SK-N-SH treated with all-trans-retinoic acid at 6 μM for 48 hours (cell line): ENCODE results near the gene CABLES1.
"Not testable (repeated sequence)": the region's sequence is repeated elsewhere in the genome, so short reads cannot be mapped to it uniquely, and the experiment has no call there.

Experiments
- ARNTL ChIP-seq: fragments of 450-650 bp; formaldehyde crosslinking; IDR thresholded peaks from 2 replicates; pipeline ENCODE4 v1.5.0; 2020; ENCODE audit warnings: low read depth, mild to moderate bottlenecking, moderate library complexity, borderline replicate concordance
- BACH2 ChIP-seq: fragments of 250-450 bp; sonication (Bioruptor Pico); IDR thresholded peaks from 2 replicates; pipeline ENCODE4 v1.9.0; 2021; ENCODE audit warnings: mild to moderate bottlenecking, borderline replicate concordance
- CREB5 ChIP-seq: fragments of 250-450 bp; sonication (Bioruptor Pico); IDR thresholded peaks from 2 replicates; pipeline ENCODE4 v1.5.1; 2020; ENCODE audit warnings: low read depth, mild to moderate bottlenecking, moderate library complexity
- CSRNP3 ChIP-seq: fragments of 250-450 bp; sonication (Bioruptor Pico); IDR thresholded peaks from 2 replicates; pipeline ENCODE4 v1.5.1; 2021; ENCODE audit warnings: mild to moderate bottlenecking, moderate library complexity
- GLIS3 ChIP-seq: fragments of 250-450 bp; sonication (Bioruptor Pico); IDR thresholded peaks from 2 replicates; pipeline ENCODE4 v1.5.0; 2020; ENCODE audit warnings: mild to moderate bottlenecking, moderate library complexity
- ISL1 ChIP-seq: fragments of 250-450 bp; sonication (Bioruptor Pico); IDR thresholded peaks from 2 replicates; pipeline ENCODE4 v2.1.2; 2022; ENCODE audit warnings: mild to moderate bottlenecking, moderate library complexity
- PATZ1 ChIP-seq: fragments of 250-450 bp; sonication (Bioruptor Pico); IDR thresholded peaks from 2 replicates; pipeline ENCODE4 v1.8.0; 2020; ENCODE audit warnings: mild to moderate bottlenecking, moderate library complexity, borderline replicate concordance
- RARB ChIP-seq: fragments of 250-450 bp; sonication (Bioruptor Pico); IDR thresholded peaks from 2 replicates; pipeline ENCODE4 v1.8.0; 2021; ENCODE audit warnings: mild to moderate bottlenecking, moderate library complexity
- SNAI2 ChIP-seq: fragments of 250-450 bp; sonication (Bioruptor Pico); IDR thresholded peaks from 2 replicates; pipeline ENCODE4 v1.5.0; 2020; ENCODE audit warnings: mild to moderate bottlenecking, moderate library complexity
- TCF4 ChIP-seq: fragments of 250-450 bp; sonication (Bioruptor Pico); IDR thresholded peaks from 2 replicates; pipeline ENCODE4 v1.8.0; 2021; ENCODE audit warnings: mild to moderate bottlenecking, moderate library complexity, borderline replicate concordance
- ZFP3 ChIP-seq: fragments of 250-450 bp; sonication (Bioruptor Pico); IDR thresholded peaks from 2 replicates; pipeline ENCODE4 v1.5.0; 2020; ENCODE audit warnings: mild to moderate bottlenecking, moderate library complexity
- ZFP30 ChIP-seq: fragments of 450-650 bp; formaldehyde crosslinking; IDR thresholded peaks from 2 replicates; pipeline ENCODE4 v1.5.0; 2022; ENCODE audit warnings: mild to moderate bottlenecking, moderate library complexity
- TF ChIP-seq, protein P1 (sequence below): fragments of 250-450 bp; sonication (Bioruptor Pico); IDR thresholded peaks from 2 replicates; pipeline ENCODE4 v1.5.0; 2020; ENCODE audit warnings: mild to moderate bottlenecking, moderate library complexity

- TF ChIP-seq PATZ1 (CRISPR knock-in tag); TCF4 (CRISPR knock-in tag); SNAI2; ZFP30 (CRISPR knock-in tag); RARB (CRISPR knock-in tag); ISL1 (CRISPR knock-in tag); CSRNP3 (CRISPR knock-in tag); ZFP3 (CRISPR knock-in tag); GLIS3; ARNTL; BACH2 (CRISPR knock-in tag); CREB5 (CRISPR knock-in tag): not testable (repeated sequence)
- TF ChIP-seq, protein P1, sequence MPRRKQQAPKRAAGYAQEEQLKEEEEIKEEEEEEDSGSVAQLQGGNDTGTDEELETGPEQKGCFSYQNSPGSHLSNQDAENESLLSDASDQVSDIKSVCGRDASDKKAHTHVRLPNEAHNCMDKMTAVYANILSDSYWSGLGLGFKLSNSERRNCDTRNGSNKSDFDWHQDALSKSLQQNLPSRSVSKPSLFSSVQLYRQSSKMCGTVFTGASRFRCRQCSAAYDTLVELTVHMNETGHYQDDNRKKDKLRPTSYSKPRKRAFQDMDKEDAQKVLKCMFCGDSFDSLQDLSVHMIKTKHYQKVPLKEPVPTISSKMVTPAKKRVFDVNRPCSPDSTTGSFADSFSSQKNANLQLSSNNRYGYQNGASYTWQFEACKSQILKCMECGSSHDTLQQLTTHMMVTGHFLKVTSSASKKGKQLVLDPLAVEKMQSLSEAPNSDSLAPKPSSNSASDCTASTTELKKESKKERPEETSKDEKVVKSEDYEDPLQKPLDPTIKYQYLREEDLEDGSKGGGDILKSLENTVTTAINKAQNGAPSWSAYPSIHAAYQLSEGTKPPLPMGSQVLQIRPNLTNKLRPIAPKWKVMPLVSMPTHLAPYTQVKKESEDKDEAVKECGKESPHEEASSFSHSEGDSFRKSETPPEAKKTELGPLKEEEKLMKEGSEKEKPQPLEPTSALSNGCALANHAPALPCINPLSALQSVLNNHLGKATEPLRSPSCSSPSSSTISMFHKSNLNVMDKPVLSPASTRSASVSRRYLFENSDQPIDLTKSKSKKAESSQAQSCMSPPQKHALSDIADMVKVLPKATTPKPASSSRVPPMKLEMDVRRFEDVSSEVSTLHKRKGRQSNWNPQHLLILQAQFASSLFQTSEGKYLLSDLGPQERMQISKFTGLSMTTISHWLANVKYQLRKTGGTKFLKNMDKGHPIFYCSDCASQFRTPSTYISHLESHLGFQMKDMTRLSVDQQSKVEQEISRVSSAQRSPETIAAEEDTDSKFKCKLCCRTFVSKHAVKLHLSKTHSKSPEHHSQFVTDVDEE (CRISPR knock-in tag) = not testable (repeated sequence)
These were observed 106.7 kb downstream of the CABLES1 start for GRCh38 chr18:23241833-23242496.
